PC-3 (cell line): ENCODE data around the gene HBEGF. TPM values are rescaled to one million over a fixed set of nuclear protein-coding genes. Genes with fewer than 3 reads are reported as not detected.

Source experiments
- ATAC-seq: fragments of 200-7000 bp; cut with Tn5 transposase; 2 replicates; pipeline ENCODE4 v1.9.1; 2020; ENCODE audit warnings: mild to moderate bottlenecking, moderate library complexity
- BruUV-seq: library from RNA; stranded (reverse); fragments of 400-500 nt; replicated peaks from 2 replicates; lab custom pipeline; 2021; lab: Mats Ljungman, UMichigan
- CTCF ChIA-PET: fragments of 300-600 bp; sonication (Branson Sonifier 250); formaldehyde crosslinking; loops from one replicate; lab custom pipeline; 2022; ENCODE audit warnings: antibody characterized with exemption; lab: Charles Lee
- POLR2A ChIA-PET: fragments of 300-600 bp; sonication (Branson Sonifier 250); formaldehyde crosslinking; loops from one replicate; lab custom pipeline; 2022; ENCODE audit warnings: antibody characterized with exemption; ENCODE audit not compliant: unreplicated experiment; lab: Charles Lee
- DNase-seq: peaks from one replicate; pipeline ENCODE4 v3.0.0-alpha.2; 2015
- H2AFZ ChIP-seq: fragments of 300-600 bp; sonication (generic); 2 replicates; pipeline ENCODE4 v1.6.0; 2016; ENCODE audit warnings: antibody characterized with exemption, low read length
- H3F3A ChIP-seq: fragments of 300-600 bp; sonication (generic); one replicate; pipeline ENCODE4 v1.6.0; 2017; ENCODE audit warnings: antibody characterized with exemption, low read length, control low read depth, mild to moderate bottlenecking; ENCODE audit not compliant: unreplicated experiment
- H3K27ac ChIP-seq: fragments of 300-600 bp; sonication (generic); 2 replicates; pipeline ENCODE4 v1.5.1; 2016; ENCODE audit warnings: mild to moderate bottlenecking, low read length
- H3K27me3 ChIP-seq: fragments of 300-600 bp; sonication (generic); 2 replicates; pipeline ENCODE4 v1.6.1; 2016; ENCODE audit warnings: low read length, mixed read lengths
- H3K36me3 ChIP-seq: fragments of 300-600 bp; sonication (generic); 2 replicates; pipeline ENCODE4 v1.6.1; 2016; ENCODE audit warnings: low read depth, mixed run types, low read length, mixed read lengths
- H3K4me1 ChIP-seq: fragments of 300-600 bp; sonication (generic); 2 replicates; pipeline ENCODE4 v1.5.1; 2016; ENCODE audit warnings: low read length; ENCODE audit not compliant: insufficient read depth
- H3K4me2 ChIP-seq: fragments of 300-600 bp; sonication (generic); 2 replicates; pipeline ENCODE4 v1.6.0; 2016; ENCODE audit warnings: low read length
- H3K4me3 ChIP-seq: fragments of 300-600 bp; sonication (generic); 2 replicates; pipeline ENCODE4 v1.5.1; 2016; ENCODE audit warnings: mild to moderate bottlenecking, low read length, mixed read lengths
- H3K79me2 ChIP-seq: fragments of 300-600 bp; sonication (generic); 2 replicates; pipeline ENCODE4 v1.6.1; 2017; ENCODE audit warnings: low read length, mixed read lengths
- H3K9ac ChIP-seq: fragments of 300-600 bp; sonication (generic); 2 replicates; pipeline ENCODE4 v1.6.0; 2016; ENCODE audit warnings: mild to moderate bottlenecking, low read length
- H3K9me2 ChIP-seq: fragments of 300-600 bp; sonication (generic); replicated peaks from 2 replicates; pipeline ENCODE4 v1.6.1; 2016; ENCODE audit warnings: mixed run types, low read length, mixed read lengths
- H3K9me3 ChIP-seq: fragments of 300-600 bp; sonication (generic); 2 replicates; pipeline ENCODE4 v1.6.1; 2016; ENCODE audit warnings: low read length, mixed read lengths
- H4K20me1 ChIP-seq: fragments of 300-600 bp; sonication (generic); 2 replicates; pipeline ENCODE4 v1.6.1; 2016; ENCODE audit warnings: low read length, mixed read lengths
- CTCF ChIP-seq: fragments of 300-600 bp; sonication (generic); conservative IDR thresholded peaks from 2 replicates; pipeline ENCODE4 v1.5.1; 2017; ENCODE audit warnings: antibody characterized with exemption, low read depth, mild to moderate bottlenecking, low read length
- EZH2 ChIP-seq: fragments of 300-600 bp; sonication (generic); IDR thresholded peaks from one replicate; pipeline ENCODE4 v1.6.1; 2017; ENCODE audit warnings: antibody characterized with exemption, mild to moderate bottlenecking, low read length; ENCODE audit not compliant: unreplicated experiment
- EZH2phosphoT487 ChIP-seq: fragments of 300-600 bp; sonication (generic); IDR thresholded peaks from 2 replicates; pipeline ENCODE4 v1.6.1; 2018; ENCODE audit warnings: mild to moderate bottlenecking, antibody characterized with exemption, low read length, borderline replicate concordance
- intact Hi-C: fragments of 100-400 bp; cut with micrococcal nuclease; formaldehyde crosslinking; loops from 2 replicates; pipeline ENCODE4 v1.9.0; 2023
- total RNA-seq: library from RNA; depleted of rRNA; stranded (reverse); fragments of >200 nt; gene quantifications from 2 replicates; pipeline ENCODE4 v1.2.3, GENCODE V29; 2014

The HBEGF gene
- total RNA-seq, 1 experiment from 2014 or later, result 82.6 TPM

- Histone ChIP-seq H3K27me3 (no peaks in the 10 kb centered on the region), H2AFZ (no peak overlapping the region), H3K36me3 (peaks cover 11% of the 10 kb centered on the region), H3K4me2 (peak overlapping the region; percentile 97), H3K9me2 (no peaks in the 10 kb centered on the region), H3K9ac (no peak overlapping the region), H3K79me2 (peaks cover 34% of the 10 kb centered on the region), H3F3A (no peaks in the 10 kb centered on the region), H3K4me3 (no peak overlapping the region), H3K9me3 (no peaks in the 10 kb centered on the region), H3K4me1 (peaks cover 53% of the 10 kb centered on the region), H4K20me1 (peaks cover 21% of the 10 kb centered on the region), H3K27ac (peak overlapping the region; percentile 61)
- no peak for ATAC-seq
- POLR2A ChIA-PET, result no interaction called here
- BruUV-seq, result no TSS peak
- DNase-seq, result peak; percentile 53
- CTCF ChIA-PET, result interaction anchor here (0.6 to 4.3 kb wide), 2 partner anchors 18 to 103 kb away, joined by 3 to 95 read pairs; no protein-coding TSS in a partner anchor
- intact Hi-C loops, result loop anchor here (5.0 kb wide), 1 partner anchor 171 kb away; the partner anchor contains the start of gene CYSTM1
- TF ChIP-seq CTCF, result no peak
- TF ChIP-seq EZH2phosphoT487, result no peak
- no peak for TF ChIP-seq EZH2
Observed at GRCh38 chr5:140348104-140348503, 1.7 kb upstream of the HBEGF start.

GRCh38 chr5:140347360-140347759, 957 bp upstream of the HBEGF start:
- intact Hi-C loops, result loop anchor here (5.0 kb wide), 1 partner anchor 170 kb away; the partner anchor contains the start of gene CYSTM1
- no peak for ATAC-seq
- Histone ChIP-seq H2AFZ (peak overlapping the region; percentile 78), H3K4me3 (peak overlapping the region; percentile 98), H3K36me3 (peaks cover 18% of the 10 kb centered on the region), H3K9me2 (no peaks in the 10 kb centered on the region), H3K27ac (peak overlapping the region; percentile 61), H3K4me1 (peaks cover 60% of the 10 kb centered on the region), H3K9me3 (no peaks in the 10 kb centered on the region), H3K79me2 (peaks cover 42% of the 10 kb centered on the region), H3K4me2 (peak overlapping the region; percentile 97), H3F3A (no peaks in the 10 kb centered on the region), H3K9ac (peak overlapping the region; percentile 88), H3K27me3 (no peaks in the 10 kb centered on the region), H4K20me1 (peaks cover 27% of the 10 kb centered on the region)
- POLR2A ChIA-PET, result interaction anchor here (0.8 to 2.1 kb wide), 2 partner anchors 25 to 89 kb away, joined by 9 to 14 read pairs; no protein-coding TSS in a partner anchor
- TF ChIP-seq EZH2phosphoT487 (no peak), CTCF (no peak), EZH2 (no peak)
- CTCF ChIA-PET, result interaction anchor here (0.6 to 4.3 kb wide), 13 partner anchors 8 to 169 kb away, joined by 3 to 95 read pairs (median 10); partner anchors contain the start of gene PFDN1
- DNase-seq, result no peak
- BruUV-seq, result no TSS peak

- ATAC-seq (peak; percentile 16), DNase-seq (peak; percentile 56)
- ChIA-PET POLR2A (interaction anchor here (0.5 to 2.2 kb wide), 11 partner anchors 8 to 592 kb away, joined by 3 to 21 read pairs (median 4); no protein-coding TSS in a partner anchor), CTCF (interaction anchor here (0.6 to 4.3 kb wide), 20 partner anchors 9 to 219 kb away, joined by 3 to 95 read pairs (median 8); no protein-coding TSS in a partner anchor)
- intact Hi-C loops, result loop anchor here (1.0 to 5.0 kb wide), 7 partner anchors 23 to 169 kb away; partner anchors contain the start of genes CYSTM1 and PFDN1
- Histone ChIP-seq H4K20me1 (peaks cover 41% of the 10 kb centered on the region), H3K4me3 (peak overlapping the region; percentile 98), H3K27ac (peak overlapping the region; percentile 76), H3F3A (no peaks in the 10 kb centered on the region), H3K4me2 (peak overlapping the region; percentile 97), H3K36me3 (peaks cover 32% of the 10 kb centered on the region), H3K79me2 (peaks cover 56% of the 10 kb centered on the region), H3K27me3 (no peaks in the 10 kb centered on the region), H3K9me2 (no peaks in the 10 kb centered on the region), H2AFZ (no peak overlapping the region), H3K9me3 (no peaks in the 10 kb centered on the region), H3K4me1 (peaks cover 72% of the 10 kb centered on the region), H3K9ac (peak overlapping the region; percentile 88)
- BruUV-seq, result no TSS peak
- TF ChIP-seq CTCF (peak; percentile 46), EZH2phosphoT487 (no peak), EZH2 (no peak)
Observed at GRCh38 chr5:140345919-140346347, 470 bp downstream of the HBEGF start.
